Measurements from ENCODE around the gene FMO4. TPM values are rescaled to one million over a fixed set of nuclear protein-coding genes. Genes with fewer than 3 reads are reported as not detected.

The FMO4 gene
- total RNA-seq, 5 donors from 2014 or later (not counting 1 experiment from before 2014, with no cell fraction given): 2.0 to 3.7 (median 2.8) TPM

- Mint-ChIP-seq H3K4me1 (peaks cover 7 to 21% (median 21%) of the 10 kb centered on the region in 3 donors), H3K4me3 (no peak overlapping the region), H3K27ac (no peak overlapping the region), H3K36me3 (no peaks in the 10 kb centered on the region), H3K9me3 (no peaks in the 10 kb centered on the region), H3K27me3 (no peaks in the 10 kb centered on the region)
- Histone ChIP-seq H3K4me3 (ENCODE audit: control insufficient read depth in 1 of 2, extremely low read depth in 1 of 2, low read length in 1 of 2) (no peak overlapping the region), H3K9me3 (no peaks in the 10 kb centered on the region), H3K27ac (ENCODE audit: low read length) (no peak overlapping the region), H3K27me3 (replicated peaks in 1 of 2; ENCODE audit: control insufficient read depth in 2 of 2, extremely low read depth in 1 of 2, insufficient read depth in 2 of 2, low read length in 1 of 2) (no peaks in the 10 kb centered on the region), H3K4me1 (ENCODE audit: control insufficient read depth in 1 of 2, extremely low read depth in 1 of 2, insufficient read depth in 2 of 2, low read length in 2 of 2) (peaks cover 3 to 5% of the 10 kb centered on the region in 2 experiments), H3K36me3 (ENCODE audit: control insufficient read depth in 2 of 2, extremely low read depth in 1 of 2, insufficient read depth in 1 of 2, low read length in 1 of 2) (no peaks in the 10 kb centered on the region)
- no peak for DNase-seq
- CTCF ChIA-PET: no interaction called here
- WGBS (ENCODE audit: insufficient coverage): 69% methylated on average over 1 of the region's 3 CpGs
- POLR2A ChIA-PET: no interaction called here
- no peak for ATAC-seq (replicated peaks in 1 of 4)
Observed at GRCh38 chr1:171310661-171311087, 3.3 kb upstream of the FMO4 start.

DNA sequence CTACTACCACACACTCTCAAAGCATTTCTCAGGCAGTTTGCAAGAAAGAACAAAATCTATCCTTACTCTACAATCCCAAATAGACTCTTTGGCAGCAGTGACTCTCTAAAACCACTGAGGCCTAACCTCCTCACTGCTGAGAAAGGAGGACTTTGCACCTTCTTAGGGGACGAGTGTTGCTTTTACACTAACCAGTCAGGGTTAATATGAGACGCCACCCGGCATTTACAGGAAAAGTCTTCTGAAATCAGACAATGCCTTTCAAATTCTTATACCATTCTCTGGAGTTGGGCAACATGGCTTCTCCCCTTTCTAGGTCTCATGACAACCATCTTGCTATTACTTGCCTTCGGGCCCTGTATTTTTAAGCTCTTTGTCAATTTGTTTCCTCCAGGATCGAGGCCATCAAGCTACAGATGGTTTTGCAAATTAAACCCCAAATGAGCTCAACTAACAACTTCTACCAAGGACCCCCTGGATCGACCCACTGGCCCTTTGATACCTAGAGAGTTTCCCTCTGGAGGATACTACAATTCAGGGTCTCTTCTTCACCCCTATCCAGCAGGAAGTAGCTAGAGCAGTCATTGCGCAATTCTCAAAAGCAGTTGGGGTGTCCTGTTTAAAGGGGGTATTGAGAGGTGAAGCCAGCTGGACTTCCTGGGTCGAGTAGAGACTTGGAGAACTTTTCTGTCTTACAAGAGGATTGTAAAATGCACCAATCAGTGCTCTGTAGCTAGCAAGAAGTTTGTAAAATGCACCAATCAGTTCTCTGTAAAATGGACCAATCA, 2.0 kb upstream of the FMO4 start:
- ATAC-seq (replicated peaks in 1 of 4) (no peak), DNase-seq (no peak)
- Histone ChIP-seq H3K4me3 (ENCODE audit: control insufficient read depth in 1 of 2, extremely low read depth in 1 of 2, low read length in 1 of 2) (no peak overlapping the region), H3K9me3 (no peaks in the 10 kb centered on the region), H3K36me3 (ENCODE audit: control insufficient read depth in 2 of 2, extremely low read depth in 1 of 2, insufficient read depth in 1 of 2, low read length in 1 of 2) (no peaks in the 10 kb centered on the region), H3K27me3 (replicated peaks in 1 of 2; ENCODE audit: control insufficient read depth in 2 of 2, extremely low read depth in 1 of 2, insufficient read depth in 2 of 2, low read length in 1 of 2) (no peaks in the 10 kb centered on the region), H3K27ac (ENCODE audit: low read length) (no peak overlapping the region), H3K4me1 (ENCODE audit: control insufficient read depth in 1 of 2, extremely low read depth in 1 of 2, insufficient read depth in 2 of 2, low read length in 2 of 2) (peaks cover 3 to 5% of the 10 kb centered on the region in 2 experiments)
- Mint-ChIP-seq H3K4me3 (no peak overlapping the region), H3K9me3 (no peaks in the 10 kb centered on the region), H3K36me3 (no peaks in the 10 kb centered on the region), H3K4me1 (peaks cover 7 to 26% (median 25%) of the 10 kb centered on the region in 3 donors), H3K27me3 (no peaks in the 10 kb centered on the region), H3K27ac (peak overlapping the region in 1 of 2 donors; percentile 44)
- WGBS (ENCODE audit: insufficient coverage): 52% methylated on average over 5 of the region's 8 CpGs
- CTCF ChIA-PET: interaction anchor here (0.6 to 3.1 kb wide), 6 partner anchors 7 to 730 kb away, joined by 4 to 97 read pairs (median 22); partner anchors contain the start of gene FMO1 (in 1 of the 2)
- POLR2A ChIA-PET: interaction anchor here in 1 of 2 donors (0.6 kb wide), 1 partner anchor 13 kb away, joined by 3 read pairs; no protein-coding TSS in a partner anchor

GRCh38 chr1:171313319-171313834, 606 bp upstream of the FMO4 start:
- WGBS (ENCODE audit: insufficient coverage): no CpG with 5 or more reads among the region's 1 CpG
- peak in 1 of 4 experiments; percentile 15 for ATAC-seq (replicated peaks in 1 of 4)

GRCh38 chr1:171329251-171329650, 15.3 kb downstream of the FMO4 start:
- no peak overlapping the region for H3K27ac Mint-ChIP-seq
- ChIA-PET CTCF (no interaction called here), POLR2A (no interaction called here)
- DNase-seq: no peak
- H3K27ac ChIP-seq (ENCODE audit: low read length): no peak overlapping the region
- H3K4me3 Mint-ChIP-seq: no peak overlapping the region
- ATAC-seq (replicated peaks in 1 of 4): no peak
- H3K36me3 Mint-ChIP-seq: peaks cover 22% of the 10 kb centered on the region
- H3K27me3 Mint-ChIP-seq: no peaks in the 10 kb centered on the region
- H3K4me1 Mint-ChIP-seq: no peaks in the 10 kb centered on the region
- 85% methylated on average over 5 of the region's 7 CpGs for WGBS (ENCODE audit: insufficient coverage)
- no peaks in the 10 kb centered on the region for H3K9me3 ChIP-seq
- no peak overlapping the region for H3K4me3 ChIP-seq (ENCODE audit: control insufficient read depth in 1 of 2, extremely low read depth in 1 of 2, low read length in 1 of 2)
- H3K9me3 Mint-ChIP-seq: no peaks in the 10 kb centered on the region
- no peaks in the 10 kb centered on the region for H3K4me1 ChIP-seq (ENCODE audit: control insufficient read depth in 1 of 2, extremely low read depth in 1 of 2, insufficient read depth in 2 of 2, low read length in 2 of 2)
- H3K27me3 ChIP-seq (replicated peaks in 1 of 2; ENCODE audit: control insufficient read depth in 2 of 2, extremely low read depth in 1 of 2, insufficient read depth in 2 of 2, low read length in 1 of 2): no peaks in the 10 kb centered on the region
- no peaks in the 10 kb centered on the region for H3K36me3 ChIP-seq (ENCODE audit: control insufficient read depth in 2 of 2, extremely low read depth in 1 of 2, insufficient read depth in 1 of 2, low read length in 1 of 2)

More at GRCh38 chr1:171313319-171313834, 606 bp upstream of the FMO4 start:
- Mint-ChIP-seq H3K27me3 (no peaks in the 10 kb centered on the region), H3K4me1 (peaks cover 7 to 28% (median 27%) of the 10 kb centered on the region in 3 donors), H3K27ac (peak overlapping the region; percentile 85 to 89), H3K4me3 (peak overlapping the region in 1 of 3 donors; percentile 50), H3K9me3 (no peaks in the 10 kb centered on the region), H3K36me3 (peaks cover 6% of the 10 kb centered on the region)
- Histone ChIP-seq H3K9me3 (no peaks in the 10 kb centered on the region), H3K27me3 (replicated peaks in 1 of 2; ENCODE audit: control insufficient read depth in 2 of 2, extremely low read depth in 1 of 2, insufficient read depth in 2 of 2, low read length in 1 of 2) (no peaks in the 10 kb centered on the region), H3K36me3 (ENCODE audit: control insufficient read depth in 2 of 2, extremely low read depth in 1 of 2, insufficient read depth in 1 of 2, low read length in 1 of 2) (no peaks in the 10 kb centered on the region), H3K4me3 (ENCODE audit: control insufficient read depth in 1 of 2, extremely low read depth in 1 of 2, low read length in 1 of 2) (no peak overlapping the region), H3K4me1 (ENCODE audit: control insufficient read depth in 1 of 2, extremely low read depth in 1 of 2, insufficient read depth in 2 of 2, low read length in 2 of 2) (peaks cover 3 to 5% of the 10 kb centered on the region in 2 experiments), H3K27ac (ENCODE audit: low read length) (peak overlapping the region; percentile 59)
- no peak for DNase-seq
- POLR2A ChIA-PET: interaction anchor here (0.6 to 1.5 kb wide), 4 partner anchors 9 to 1417 kb away, joined by 3 to 13 read pairs (median 4); partner anchors contain the start of gene PRRC2C (in 1 of the 2)
- CTCF ChIA-PET: interaction anchor here (0.5 to 3.1 kb wide), 46 partner anchors 9 to 1836 kb away, joined by 3 to 97 read pairs (median 5); partner anchors contain the start of genes FMO1 (in 2 of the 2), GORAB (in 2 of the 2), KIFAP3 (in 1 of the 2) and PRRC2C (in 1 of the 2)

GRCh38 chr1:171334024-171334640, 20.1 kb downstream of the FMO4 start:
- no peak overlapping the region for H3K27ac Mint-ChIP-seq
- peaks cover 34% of the 10 kb centered on the region for H3K36me3 Mint-ChIP-seq
- H3K27me3 ChIP-seq (replicated peaks in 1 of 2; ENCODE audit: control insufficient read depth in 2 of 2, extremely low read depth in 1 of 2, insufficient read depth in 2 of 2, low read length in 1 of 2): no peaks in the 10 kb centered on the region
- H3K4me3 ChIP-seq (ENCODE audit: control insufficient read depth in 1 of 2, extremely low read depth in 1 of 2, low read length in 1 of 2): no peak overlapping the region
- POLR2A ChIA-PET: no interaction called here
- DNase-seq (no peak), ATAC-seq (replicated peaks in 1 of 4) (no peak)
- H3K27me3 Mint-ChIP-seq: no peaks in the 10 kb centered on the region
- no peak overlapping the region for H3K4me3 Mint-ChIP-seq
- no peaks in the 10 kb centered on the region for H3K9me3 Mint-ChIP-seq
- CTCF ChIA-PET: no interaction called here
- H3K4me1 Mint-ChIP-seq: no peaks in the 10 kb centered on the region
- no CpG with 5 or more reads among the region's 1 CpG for WGBS (ENCODE audit: insufficient coverage)
- H3K27ac ChIP-seq (ENCODE audit: low read length): no peak overlapping the region
- H3K9me3 ChIP-seq: no peaks in the 10 kb centered on the region
- no peaks in the 10 kb centered on the region for H3K36me3 ChIP-seq (ENCODE audit: control insufficient read depth in 2 of 2, extremely low read depth in 1 of 2, insufficient read depth in 1 of 2, low read length in 1 of 2)
- no peaks in the 10 kb centered on the region for H3K4me1 ChIP-seq (ENCODE audit: control insufficient read depth in 1 of 2, extremely low read depth in 1 of 2, insufficient read depth in 2 of 2, low read length in 2 of 2)

DNA sequence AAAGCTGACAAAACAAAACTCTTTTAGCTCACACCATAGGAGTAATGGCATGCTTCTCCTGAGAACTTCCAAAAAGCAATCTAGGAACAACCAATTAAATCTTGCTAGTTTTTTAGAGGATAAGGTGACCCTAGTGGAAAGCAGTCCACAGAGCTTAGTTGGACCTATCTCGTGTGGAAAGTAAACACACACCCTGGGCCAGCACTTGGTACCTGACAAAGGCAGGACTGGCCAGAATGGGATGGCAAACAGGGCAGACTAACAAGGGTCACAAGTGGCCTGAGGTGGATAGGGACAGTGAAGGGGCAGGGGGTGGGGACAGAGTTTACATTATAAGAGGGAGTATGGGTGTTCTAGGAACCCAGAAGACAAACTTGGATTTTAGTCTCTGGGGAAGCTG, 22.0 kb downstream of the FMO4 start:
- no peak for DNase-seq
- H3K4me3 Mint-ChIP-seq: no peak overlapping the region
- Histone ChIP-seq H3K27me3 (replicated peaks in 1 of 2; ENCODE audit: control insufficient read depth in 2 of 2, extremely low read depth in 1 of 2, insufficient read depth in 2 of 2, low read length in 1 of 2) (no peaks in the 10 kb centered on the region), H3K27ac (ENCODE audit: low read length) (no peak overlapping the region), H3K9me3 (no peaks in the 10 kb centered on the region), H3K36me3 (ENCODE audit: control insufficient read depth in 2 of 2, extremely low read depth in 1 of 2, insufficient read depth in 1 of 2, low read length in 1 of 2) (no peaks in the 10 kb centered on the region), H3K4me1 (ENCODE audit: control insufficient read depth in 1 of 2, extremely low read depth in 1 of 2, insufficient read depth in 2 of 2, low read length in 2 of 2) (no peaks in the 10 kb centered on the region), H3K4me3 (ENCODE audit: control insufficient read depth in 1 of 2, extremely low read depth in 1 of 2, low read length in 1 of 2) (no peak overlapping the region)
- no peaks in the 10 kb centered on the region for H3K27me3 Mint-ChIP-seq
- POLR2A ChIA-PET: no interaction called here
- no peak overlapping the region for H3K27ac Mint-ChIP-seq
- CTCF ChIA-PET: interaction anchor here in 1 of 2 donors (0.6 kb wide), 1 partner anchor 10 kb away, joined by 3 read pairs; no protein-coding TSS in a partner anchor
- H3K36me3 Mint-ChIP-seq: peaks cover 31% of the 10 kb centered on the region
- no peak for ATAC-seq (replicated peaks in 1 of 4)
- no peaks in the 10 kb centered on the region for H3K9me3 Mint-ChIP-seq
- 70% methylated on average over 1 of the region's 1 CpG for WGBS (ENCODE audit: insufficient coverage)
- no peaks in the 10 kb centered on the region for H3K4me1 Mint-ChIP-seq
